ENCODE results near the gene UHRF2.

GRCh38 chr9:6449645-6450044, 36.6 kb downstream of the UHRF2 start:
- TF ChIP-seq CTCF (IDR thresholded peaks at IDR 0.05) (no peak), POLR2AphosphoS5 (IDR thresholded peaks at IDR 0.05) (no peak)

Measured in breast epithelium (tissue), 3 donors.